Activated effector memory CD4-positive, alpha-beta T cell treated with anti-CD3 and anti-CD28 coated beads, Interleukin-2, amount 50 U/mL, for 16 hours (primary cell): ENCODE measurements around the gene PRR16.
A peak's percentile ranks its signal among the peaks of the same experiment; 100 is the strongest.

Experiments used
- DNase-seq: peaks from one replicate; pipeline ENCODE4 v3.0.0-alpha.2; 2020

Gene PRR16

GRCh38 chr5:120464627-120465435 lies 731 bp downstream of the PRR16 start:
- peak; percentile 47 for DNase-seq

GRCh38 chr5:120465436-120465961 lies 1.4 kb downstream of the PRR16 start:
- DNase-seq = peak; percentile 55

- no peak for DNase-seq
Measured at GRCh38 chr5:120466341-120467006, 2.4 kb downstream of the PRR16 start.

GRCh38 chr5:120471971-120472370 lies 7.9 kb downstream of the PRR16 start:
- DNase-seq = no peak

GRCh38 chr5:120472911-120473310 lies 8.8 kb downstream of the PRR16 start:
- DNase-seq = no peak

- DNase-seq = no peak
Measured at GRCh38 chr5:120473332-120473731, 9.2 kb downstream of the PRR16 start.

GRCh38 chr5:120476063-120476462 lies 12.0 kb downstream of the PRR16 start:
- DNase-seq = no peak

GRCh38 chr5:120479066-120479465 lies 15.0 kb downstream of the PRR16 start:
- DNase-seq = no peak

GRCh38 chr5:120499876-120500563 lies 35.9 kb downstream of the PRR16 start:
- no peak for DNase-seq

GRCh38 chr5:120502531-120502930 lies 38.4 kb downstream of the PRR16 start:
- DNase-seq = no peak

GRCh38 chr5:120503341-120503740 lies 39.2 kb downstream of the PRR16 start:
- no peak for DNase-seq

GRCh38 chr5:120504057-120504456 lies 40.0 kb downstream of the PRR16 start:
- no peak for DNase-seq

GRCh38 chr5:120507197-120507596 lies 43.1 kb downstream of the PRR16 start:
- DNase-seq = no peak

GRCh38 chr5:120507800-120508463 lies 43.8 kb downstream of the PRR16 start:
- DNase-seq = no peak

GRCh38 chr5:120509053-120509452 lies 45.0 kb downstream of the PRR16 start:
- DNase-seq = no peak

GRCh38 chr5:120510098-120510637 lies 46.1 kb downstream of the PRR16 start:
- no peak for DNase-seq

- no peak for DNase-seq
Measured at GRCh38 chr5:120510994-120511686, 47.0 kb downstream of the PRR16 start.

GRCh38 chr5:120512068-120512467 lies 48.0 kb downstream of the PRR16 start:
- DNase-seq = no peak

GRCh38 chr5:120512791-120513650 lies 48.9 kb downstream of the PRR16 start:
- DNase-seq = no peak

- no peak for DNase-seq
Measured at GRCh38 chr5:120516805-120517204, 52.7 kb downstream of the PRR16 start.
